ENCODE results near the gene CD226. TPM values are rescaled to one million over a fixed set of nuclear protein-coding genes. Genes with fewer than 3 reads are reported as not detected.

CD226 gene
- total and polyA plus RNA-seq, 2 of the 4 experiments (the other 2 are of a cell fraction), result 0.29 to 1.1 TPM

- in situ Hi-C loops (cut with MboI; ENCODE audit: low sequenced_read_pairs) (no loop called here), intact Hi-C loops (cut with micrococcal nuclease) (no loop called here), dilution Hi-C loops (cut with HindIII; ENCODE audit: low sequenced_read_pairs, unreplicated experiment) (no loop called here)
- no peak overlapping the region for H2BK120ac ChIP-seq (ENCODE audit: low read depth, low read length)
- TF ChIP-seq ELK1 (IDR thresholded peaks at IDR 0.05; ENCODE audit: borderline replicate concordance, low read depth, low read length) (no peak), CTCF (conservative IDR thresholded peaks at IDR 0.05; ENCODE audit: low read depth, low read length) (no peak), BHLHE40 (IDR thresholded peaks at IDR 0.05; ENCODE audit: low read depth, low read length) (no peak), CEBPB (IDR thresholded peaks at IDR 0.05; ENCODE audit: low read depth, low read length) (no peak), MAFK (IDR thresholded peaks at IDR 0.05; ENCODE audit: low read depth, low read length) (no peak), USF2 (IDR thresholded peaks at IDR 0.05; ENCODE audit: low read depth, low read length) (no peak), MXI1 (IDR thresholded peaks at IDR 0.05; ENCODE audit: borderline replicate concordance, low read depth, low read length) (no peak), MAZ (IDR thresholded peaks at IDR 0.05; ENCODE audit: borderline replicate concordance, low read depth, low read length) (no peak), CHD1 (IDR thresholded peaks at IDR 0.05; ENCODE audit: low read depth, low read length) (no peak), RCOR1 (IDR thresholded peaks at IDR 0.05; ENCODE audit: insufficient replicate concordance, low read length) (no peak), RAD21 (IDR thresholded peaks at IDR 0.05; ENCODE audit: low read length) (no peak), FOS (IDR thresholded peaks at IDR 0.05; ENCODE audit: low read depth, low read length) (no peak), RFX5 (IDR thresholded peaks at IDR 0.05; ENCODE audit: low read depth, low read length) (no peak), POLR2A (IDR thresholded peaks at IDR 0.05; ENCODE audit: low read depth, low read length) (no peak), SMC3 (IDR thresholded peaks at IDR 0.05; ENCODE audit: low read depth, low read length) (no peak), NFE2L2 (IDR thresholded peaks at IDR 0.05; ENCODE audit: low read depth, low read length) (no peak)
- POLR2A ChIA-PET (ENCODE audit: unreplicated experiment), result no interaction called here
- DNase-seq (no peak), ATAC-seq (ENCODE audit: low read depth) (no peak)
- no peak overlapping the region for H2BK20ac ChIP-seq (ENCODE audit: low read depth, low read length)
- H3K27me3 ChIP-seq (ENCODE audit: control insufficient read depth, insufficient read depth, low read length), result no peaks in the 10 kb centered on the region
- no peak overlapping the region for H3K4ac ChIP-seq (ENCODE audit: low read depth, low read length)
- H2BK5ac ChIP-seq (ENCODE audit: low read depth, low read length, poor library complexity, severe bottlenecking), result no peak overlapping the region
- H4K91ac ChIP-seq (ENCODE audit: insufficient read depth, low read depth, low read length), result no peak overlapping the region
- H2AK9ac ChIP-seq (replicated peaks; ENCODE audit: low read depth, low read length, poor library complexity), result no peak overlapping the region
- no peak overlapping the region for H3K56ac ChIP-seq (ENCODE audit: extremely low read depth, insufficient read depth, low read length)
- no peak overlapping the region for H2AK5ac ChIP-seq (ENCODE audit: low read depth, low read length)
- no peak overlapping the region for H2BK15ac ChIP-seq (ENCODE audit: low read depth, low read length)
- H2AFZ ChIP-seq (replicated peaks; ENCODE audit: low read length, poor library complexity), result no peak overlapping the region
- 0 out of 2 replicates have a peak, but pooled peaks cover 1% of the 10 kb centered on the region for H3K4me1 ChIP-seq (ENCODE audit: control insufficient read depth, insufficient read depth, low read length)
- H3K18ac ChIP-seq (ENCODE audit: low read depth, low read length), result no peak overlapping the region
- no peaks in the 10 kb centered on the region for H3K79me1 ChIP-seq (ENCODE audit: low read depth in 1 of 2, low read length in 2 of 2)
- no peak overlapping the region for H3K4me2 ChIP-seq (ENCODE audit: low read depth, low read length)
- H3K23ac ChIP-seq (ENCODE audit: low read depth, low read length), result no peak overlapping the region
- 100% methylated on average over 2 of the region's 3 CpGs; no CpG with 5 or more reads in 1 of the 2 experiments for WGBS, 2 experiments (ENCODE audit: extremely low coverage in 2 of 2, insufficient read length in 1 of 2)
- H3K4me3 ChIP-seq (ENCODE audit: insufficient read depth, low read depth, low read length), result no peak overlapping the region
- no peak overlapping the region for H3K27ac ChIP-seq (ENCODE audit: insufficient read depth, low read length)
- no peaks in the 10 kb centered on the region for H3K36me3 ChIP-seq (ENCODE audit: control insufficient read depth, insufficient read depth, low read length)
- H4K5ac ChIP-seq (ENCODE audit: low read depth, low read length), result no peak overlapping the region
- no peaks in the 10 kb centered on the region for H4K20me1 ChIP-seq (ENCODE audit: insufficient read depth, low read length)
- CTCF ChIA-PET, result no interaction called here
- H3K14ac ChIP-seq (replicated peaks; ENCODE audit: low read depth, low read length), result no peak overlapping the region
- BruUV-seq (replicated peaks), result no TSS peak
- no peak overlapping the region for H3K9ac ChIP-seq (ENCODE audit: low read depth, low read length)
- no peaks in the 10 kb centered on the region; the same call in none of the 2 replicates for H3K9me1 ChIP-seq (ENCODE audit: insufficient read depth, low read length)
- no peaks in the 10 kb centered on the region for H3K9me3 ChIP-seq (ENCODE audit: control insufficient read depth, insufficient read depth, low read length)
- no peak overlapping the region for H4K8ac ChIP-seq (ENCODE audit: low read depth in 2 of 2, low read length in 2 of 2)
Observed at GRCh38 chr18:69880083-69880482, 67.6 kb downstream of the CD226 start.

All from IMR-90 (cell line).